Myocyte (in vitro differentiated cells): ENCODE results near the gene TSSC4. TPM values are rescaled to one million over a fixed set of nuclear protein-coding genes. Genes with fewer than 3 reads are reported as not detected.

Experiments used
- DNase-seq: peaks from one replicate; pipeline ENCODE4 v3.0.0-alpha.2; 2012; ENCODE audit warnings: low read depth
- total RNA-seq: library from RNA; depleted of rRNA; stranded (reverse); fragments of >200 nt; gene quantifications from 2 replicates; pipeline ENCODE4 v1.2.3, GENCODE V29; 2014

Gene TSSC4
- total RNA-seq, 1 donor from 2014 or later: 43.3 TPM

DNA sequence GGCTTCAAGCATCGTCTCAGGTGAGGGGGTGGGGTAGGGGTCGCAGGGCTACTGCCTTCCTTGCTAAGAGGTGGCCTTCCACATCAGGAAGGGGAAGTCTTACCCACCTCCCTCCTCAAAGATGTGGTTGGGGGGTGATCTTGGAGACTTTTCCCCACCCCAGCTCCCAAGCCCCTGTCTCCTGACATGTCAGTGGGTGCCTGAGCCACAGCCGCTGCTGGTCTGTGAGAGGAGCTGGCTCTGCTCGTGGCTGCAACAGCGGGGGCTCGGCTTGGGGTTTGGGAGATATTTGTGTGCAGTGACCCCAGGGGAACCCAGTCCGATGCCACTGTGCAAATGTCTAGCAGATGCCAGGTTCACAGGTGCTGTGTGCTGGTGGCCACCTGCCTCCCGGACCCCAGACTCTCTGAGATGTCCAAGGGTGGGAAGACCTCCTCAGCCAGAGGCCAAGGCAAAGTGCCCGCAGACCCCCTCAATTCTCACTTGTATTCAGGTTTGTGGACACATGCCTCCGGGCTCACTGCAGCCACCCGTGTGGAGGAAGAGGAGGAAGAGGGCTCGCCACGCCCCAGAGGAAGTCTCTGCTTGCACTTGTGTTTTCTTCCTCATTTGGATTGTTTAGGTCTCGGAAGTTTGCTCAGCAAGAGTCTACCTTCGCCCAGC, 46.2 kb downstream of the TSSC4 start:
- no peak for DNase-seq

DNA sequence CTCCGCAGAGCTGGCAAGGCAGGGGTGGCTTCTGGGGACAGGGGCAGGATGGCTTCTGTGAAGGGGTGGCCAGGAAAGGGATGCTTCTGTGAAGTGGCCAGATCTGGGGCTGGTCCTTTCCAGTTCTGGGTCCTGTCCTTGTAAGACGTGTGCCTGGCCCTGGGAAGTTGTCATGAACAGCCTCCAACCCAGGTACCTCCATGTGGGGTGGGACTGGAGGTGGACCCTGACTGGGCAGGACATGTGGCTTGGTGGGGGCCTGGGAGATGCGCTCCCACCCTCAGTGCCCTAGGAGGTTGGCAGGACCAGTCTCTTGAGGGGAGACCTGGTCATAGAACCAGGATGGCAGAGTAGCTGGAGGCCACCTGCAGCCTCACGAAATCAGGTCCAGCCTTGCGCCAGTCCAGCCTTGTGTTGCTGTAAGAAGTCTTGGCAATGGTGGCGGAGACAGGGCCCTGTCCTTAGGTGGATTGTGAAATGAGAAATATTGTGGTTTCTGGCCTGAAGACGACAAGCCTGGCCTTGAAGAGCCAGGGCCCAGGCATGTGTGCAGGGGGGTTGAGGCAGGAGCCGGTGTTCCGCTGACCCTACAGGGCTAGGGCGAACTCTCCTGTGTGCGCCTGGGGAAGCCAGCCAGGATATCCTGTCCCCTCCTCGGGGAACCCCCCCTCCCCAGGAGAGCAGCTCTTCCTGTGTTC, 46.9 kb downstream of the TSSC4 start:
- DNase-seq: no peak

DNA sequence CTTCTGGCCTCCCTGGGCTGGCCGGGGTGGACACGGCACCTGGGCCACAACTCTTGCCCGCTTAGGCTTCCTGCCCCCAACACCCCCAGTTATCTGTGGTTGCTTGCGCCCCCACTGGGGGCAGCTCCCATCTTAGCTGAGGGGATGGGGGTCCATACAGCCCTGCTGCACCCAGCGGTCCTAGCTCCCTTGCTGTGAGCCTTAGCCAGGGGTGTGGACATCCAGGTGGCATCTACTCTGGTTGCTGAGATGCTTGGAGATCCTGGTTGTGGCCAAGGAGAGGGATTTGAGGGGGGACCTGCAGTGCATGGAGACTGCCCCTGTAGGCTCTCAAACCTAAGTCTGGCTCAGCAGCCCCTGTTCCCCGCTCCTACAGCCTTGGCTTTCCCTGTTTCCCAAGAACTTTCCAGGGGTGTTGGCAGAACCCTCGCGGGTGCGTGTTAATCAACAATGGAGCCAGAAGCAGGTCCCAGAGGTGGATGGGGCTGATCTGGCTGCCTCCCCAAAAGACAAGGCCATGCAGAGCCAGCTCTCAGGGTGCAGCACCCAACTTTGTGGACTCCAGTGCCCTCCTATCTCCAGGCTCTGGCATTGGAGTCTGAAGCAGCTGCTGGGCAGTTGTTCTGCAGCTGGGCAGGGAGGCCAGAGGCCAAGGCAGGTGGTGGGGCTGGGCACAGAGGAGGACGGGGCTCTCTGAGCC, 47.6 kb downstream of the TSSC4 start:
- no peak for DNase-seq

DNA sequence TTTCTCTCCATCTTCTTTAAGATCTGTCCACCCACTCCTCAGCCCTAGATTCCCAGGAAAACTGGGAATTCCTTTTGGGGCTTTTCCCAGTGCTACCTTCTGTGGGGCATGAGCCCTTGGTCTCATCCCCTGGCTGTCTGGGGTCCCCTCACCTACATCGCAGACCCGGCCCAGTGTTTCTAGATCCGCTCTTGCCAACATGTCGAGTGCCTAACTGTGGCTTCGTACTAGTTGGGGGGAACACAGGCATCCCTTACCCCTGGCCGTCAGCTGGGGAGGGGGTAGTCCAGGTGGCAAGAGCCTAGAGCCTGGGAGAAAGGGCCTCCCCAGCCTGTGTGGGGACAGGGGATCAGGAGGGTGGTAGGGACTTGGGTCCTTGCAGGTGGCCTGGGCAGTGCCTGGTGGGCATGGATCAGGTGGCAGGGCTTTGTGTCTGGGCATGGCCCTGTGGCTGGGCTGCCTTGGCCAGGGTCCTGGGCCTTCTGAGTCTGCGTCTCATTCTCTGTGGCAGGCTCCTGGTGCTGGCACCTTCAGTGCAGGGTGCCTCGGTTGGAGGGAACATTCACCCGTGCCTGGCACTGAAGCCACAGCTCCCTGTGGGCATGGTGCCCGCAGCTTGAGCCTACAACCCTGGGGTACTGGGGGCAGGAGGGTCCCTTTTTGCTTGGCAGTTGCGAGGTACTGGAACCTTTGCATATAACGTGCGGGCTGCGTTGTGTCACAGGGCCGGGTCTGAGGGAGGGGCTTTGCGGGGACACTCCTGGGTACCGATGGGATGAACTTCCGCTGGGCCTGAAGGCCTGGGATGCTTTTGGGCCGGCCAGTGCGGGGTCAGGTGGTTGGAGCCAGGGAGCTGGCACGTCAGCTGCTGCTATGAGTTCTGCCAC, 48.4 kb downstream of the TSSC4 start:
- no peak for DNase-seq

DNA sequence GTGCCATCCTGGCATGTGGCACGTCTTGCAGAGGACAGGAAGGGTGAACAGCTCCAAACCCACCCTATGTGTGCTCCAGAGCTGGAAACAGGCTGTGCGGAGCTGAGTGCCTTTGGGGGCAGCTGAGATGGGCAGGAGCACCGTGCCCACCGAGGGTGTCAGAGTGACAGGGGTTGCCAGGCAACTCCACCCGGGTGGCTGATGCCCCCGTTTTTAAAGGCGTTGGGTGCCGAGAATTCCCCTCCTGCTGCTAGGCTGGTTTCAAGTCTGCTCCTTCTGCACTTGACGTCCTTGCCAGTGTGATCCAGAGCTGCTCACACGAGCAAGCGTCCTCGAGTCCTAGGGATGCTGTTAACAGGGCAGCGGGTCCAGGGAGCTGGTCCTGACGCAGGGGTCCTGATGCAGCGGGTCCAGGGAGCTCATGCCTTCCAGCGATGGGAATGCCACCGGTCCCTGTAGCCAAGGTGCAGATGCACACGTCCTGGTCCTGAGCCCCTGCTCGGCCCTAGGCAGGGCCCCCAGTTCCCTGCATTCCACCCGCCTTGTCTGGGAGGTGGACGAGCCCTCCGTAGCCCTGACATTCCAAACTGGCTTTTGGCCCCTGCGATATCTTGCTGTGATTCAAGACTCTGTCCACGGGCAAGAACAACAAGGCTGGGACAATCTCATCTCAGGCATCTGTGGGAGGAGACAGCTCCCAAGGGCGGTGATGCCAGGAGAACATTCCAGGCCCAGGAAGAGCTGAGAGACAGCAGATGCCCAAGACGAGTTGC, 49.2 kb downstream of the TSSC4 start:
- no peak for DNase-seq

DNA sequence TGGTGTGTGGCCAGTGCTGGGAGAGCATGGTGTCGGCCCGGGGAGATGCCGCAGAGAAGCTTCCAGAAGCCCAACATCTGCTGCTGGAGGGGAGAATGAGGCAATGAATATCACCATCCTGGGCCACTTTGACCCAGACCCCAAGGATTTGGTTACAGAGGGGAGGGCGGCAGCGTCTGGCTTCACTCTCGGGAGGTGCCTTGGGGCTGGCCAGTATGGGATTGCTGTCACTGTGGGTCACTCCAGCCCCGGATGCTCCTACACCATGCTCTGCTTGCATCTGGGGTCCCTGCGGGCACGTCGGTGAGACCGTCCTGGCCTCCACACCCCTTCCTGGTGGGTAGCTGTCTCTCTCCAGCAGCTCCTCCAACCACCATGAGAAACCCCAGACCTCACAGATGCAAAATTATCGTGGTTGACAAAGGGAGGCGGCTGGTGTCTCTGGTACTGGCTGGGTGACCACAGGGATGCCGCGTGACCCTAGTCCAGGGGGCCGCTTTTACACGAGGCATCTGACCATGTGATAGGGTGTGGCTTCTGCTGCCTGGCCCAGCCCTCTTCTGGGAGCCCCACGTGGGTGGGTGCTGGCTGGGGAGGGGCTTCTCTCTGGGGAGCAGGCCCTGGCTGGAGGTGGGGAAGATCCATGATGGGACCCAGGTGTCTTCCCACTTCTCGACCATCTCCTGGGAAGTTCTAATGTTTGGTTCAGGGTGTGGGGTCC, 49.9 kb downstream of the TSSC4 start:
- no peak for DNase-seq

DNA sequence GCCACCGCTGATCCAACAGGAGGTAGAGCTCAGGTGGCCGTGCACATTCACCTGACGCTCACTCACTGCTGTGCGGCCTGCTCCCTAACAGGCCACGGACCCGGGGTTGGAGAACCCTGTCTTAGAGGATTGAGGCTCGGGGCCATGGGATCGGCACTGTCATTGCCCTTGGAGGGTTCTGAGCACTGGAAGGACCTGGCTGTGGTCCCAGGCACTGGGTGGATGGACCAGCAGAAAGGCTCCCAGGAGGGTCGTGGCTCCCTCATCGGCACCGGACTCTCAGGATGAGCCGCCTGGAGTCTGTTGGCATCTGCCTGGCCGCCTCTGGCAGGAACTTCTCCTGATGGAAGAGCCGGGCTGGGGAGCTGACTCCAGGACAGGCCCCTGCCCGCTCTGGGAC, 50.8 kb downstream of the TSSC4 start:
- DNase-seq: no peak

DNA sequence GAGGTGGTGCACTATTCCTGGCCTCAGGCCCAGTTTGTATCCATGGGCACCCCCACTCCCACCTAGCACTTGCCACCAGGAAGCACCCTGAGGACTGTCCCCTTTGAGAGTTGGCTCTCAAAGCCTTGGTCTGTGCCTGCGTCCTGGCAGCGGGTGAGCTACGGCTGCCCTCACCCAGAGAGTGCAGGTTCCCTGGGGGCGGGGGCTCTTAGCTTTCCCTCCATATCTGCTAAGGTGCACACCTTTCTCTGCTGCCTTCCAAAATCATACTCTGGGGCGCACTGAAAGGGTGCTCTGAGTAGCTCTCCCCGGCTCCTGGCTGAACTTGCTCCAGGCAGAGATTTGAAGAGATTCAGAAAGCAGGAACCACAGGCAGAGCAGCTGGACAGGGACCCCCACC, 51.4 kb downstream of the TSSC4 start:
- no peak for DNase-seq

DNA sequence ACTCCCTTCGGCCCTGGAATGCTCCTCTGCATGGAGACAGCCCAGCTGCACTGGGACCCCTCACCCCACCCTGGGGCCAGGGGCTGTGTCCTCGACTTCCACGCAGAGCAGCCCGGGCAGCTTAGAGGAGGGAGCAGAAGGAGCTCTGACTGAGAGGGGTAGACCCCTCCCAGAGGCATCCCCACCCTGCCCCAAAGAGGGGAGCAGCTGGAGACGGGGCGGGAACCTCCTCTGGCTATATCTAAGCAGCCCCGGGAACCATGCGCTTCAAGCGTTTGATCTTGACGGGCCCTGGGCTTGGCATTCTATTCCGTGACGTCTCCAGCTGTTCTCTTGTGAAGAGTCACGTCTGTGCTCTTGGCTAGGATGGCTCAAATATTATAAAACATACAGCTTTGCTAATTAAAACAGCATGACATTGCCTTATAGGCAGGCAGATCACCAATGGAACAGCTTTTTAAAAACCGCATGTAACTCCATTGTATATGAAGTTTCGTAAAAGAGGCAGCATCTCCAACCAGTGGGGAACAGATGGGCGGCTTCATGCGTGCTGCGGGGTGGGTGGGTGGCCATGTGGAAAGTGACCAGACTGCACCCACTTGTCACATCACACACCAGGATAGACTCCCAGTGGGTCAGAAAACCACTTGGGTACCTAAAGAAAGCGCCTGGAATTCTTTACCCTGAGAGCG, 51.9 kb downstream of the TSSC4 start:
- no peak for DNase-seq

DNA sequence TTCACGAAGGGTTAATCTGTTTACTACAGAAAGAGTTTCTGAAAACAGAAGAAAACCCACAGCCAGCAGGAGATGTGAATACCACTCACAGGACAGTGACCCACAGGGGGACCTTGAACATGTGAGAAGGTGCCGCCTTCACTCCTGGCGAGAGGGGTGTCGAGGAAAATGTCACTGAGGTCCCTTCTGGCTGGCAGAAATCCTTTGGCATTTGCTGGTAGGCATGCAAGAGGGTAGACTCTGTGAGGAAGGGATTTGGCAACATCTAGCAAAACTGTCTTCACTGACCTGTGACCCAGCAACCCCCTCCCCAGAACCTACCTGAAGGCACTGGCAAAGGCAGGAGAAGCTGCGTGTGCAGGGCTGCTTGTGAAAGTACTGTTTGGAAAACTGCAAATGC, 52.9 kb downstream of the TSSC4 start:
- DNase-seq: no peak

Other genes with a start within 250 kb of the TSSC4 start
- gene INS, start 239.5 kb upstream of the TSSC4 start, total RNA-seq: not detected in 2 replicates
- not detected in 2 replicates for gene TH, start 228.9 kb upstream of the TSSC4 start, total RNA-seq
- not detected in 2 replicates for gene ASCL2, start 130.2 kb upstream of the TSSC4 start, total RNA-seq
- gene C11orf21, start 98.8 kb upstream of the TSSC4 start, total RNA-seq: not detected in 2 replicates
- gene TSPAN32, start 98.7 kb upstream of the TSSC4 start, total RNA-seq: not detected in 2 replicates
- gene CD81, start 23.4 kb upstream of the TSSC4 start, total RNA-seq: 429 and 434 TPM in 2 replicates
- not detected in 2 replicates for gene TRPM5, start 43.8 kb downstream of the TSSC4 start, total RNA-seq
- gene KCNQ1, start 44.3 kb downstream of the TSSC4 start, total RNA-seq: 0.32 TPM in 1 of 2 replicates, not detected in the other